ENCODE measurements around the gene PRKN. TPM values are rescaled to one million over a fixed set of nuclear protein-coding genes. Genes with fewer than 3 reads are reported as not detected.

PRKN gene
- total RNA-seq, 4 donors from 2014 or later: 5.2 to 121 (median 6.9) TPM

- H3K4me1 ChIP-seq: no peaks in the 10 kb centered on the region
These were observed 1077.7 kb downstream of the PRKN start for GRCh38 chr6:161649841-161650240.

DNA sequence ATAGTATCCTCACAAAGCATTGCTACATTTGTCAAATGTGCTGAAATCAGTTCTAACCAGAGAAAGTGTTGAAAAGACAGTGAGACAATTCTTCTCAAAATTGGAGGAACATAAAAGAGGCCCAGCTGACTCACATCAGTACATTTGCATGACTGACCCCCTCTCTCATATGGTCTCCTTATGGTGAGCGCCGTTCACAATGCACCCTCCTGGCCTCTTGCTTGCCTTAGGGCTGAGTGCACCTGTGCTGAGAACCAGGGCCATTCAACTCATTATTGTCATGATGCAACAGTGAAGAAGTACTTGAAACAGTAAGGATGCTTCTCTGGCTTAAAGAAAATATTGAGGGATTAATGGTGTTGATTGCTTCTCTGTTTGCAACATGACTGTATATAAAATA lies 1078.5 kb downstream of the PRKN start:
- intact Hi-C loops (cut with DNase I): no loop called here
- no peaks in the 10 kb centered on the region for H3K27me3 ChIP-seq
- H3K4me1 ChIP-seq: no peaks in the 10 kb centered on the region
- no peaks in the 10 kb centered on the region for H3K36me3 ChIP-seq
- no peaks in the 10 kb centered on the region for H3K9me3 ChIP-seq
- H3K27ac ChIP-seq: no peak overlapping the region
- H3K4me3 ChIP-seq (replicated peaks in 1 of 3): no peak overlapping the region
- WGBS, 2 donors: 75 to 79% methylated on average over 2 of the region's 2 CpGs
- no peak for DNase-seq
- TF ChIP-seq POLR2A (IDR thresholded peaks at IDR 0.05): no peak
- TF ChIP-seq, protein P1, sequence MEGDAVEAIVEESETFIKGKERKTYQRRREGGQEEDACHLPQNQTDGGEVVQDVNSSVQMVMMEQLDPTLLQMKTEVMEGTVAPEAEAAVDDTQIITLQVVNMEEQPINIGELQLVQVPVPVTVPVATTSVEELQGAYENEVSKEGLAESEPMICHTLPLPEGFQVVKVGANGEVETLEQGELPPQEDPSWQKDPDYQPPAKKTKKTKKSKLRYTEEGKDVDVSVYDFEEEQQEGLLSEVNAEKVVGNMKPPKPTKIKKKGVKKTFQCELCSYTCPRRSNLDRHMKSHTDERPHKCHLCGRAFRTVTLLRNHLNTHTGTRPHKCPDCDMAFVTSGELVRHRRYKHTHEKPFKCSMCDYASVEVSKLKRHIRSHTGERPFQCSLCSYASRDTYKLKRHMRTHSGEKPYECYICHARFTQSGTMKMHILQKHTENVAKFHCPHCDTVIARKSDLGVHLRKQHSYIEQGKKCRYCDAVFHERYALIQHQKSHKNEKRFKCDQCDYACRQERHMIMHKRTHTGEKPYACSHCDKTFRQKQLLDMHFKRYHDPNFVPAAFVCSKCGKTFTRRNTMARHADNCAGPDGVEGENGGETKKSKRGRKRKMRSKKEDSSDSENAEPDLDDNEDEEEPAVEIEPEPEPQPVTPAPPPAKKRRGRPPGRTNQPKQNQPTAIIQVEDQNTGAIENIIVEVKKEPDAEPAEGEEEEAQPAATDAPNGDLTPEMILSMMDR (IDR thresholded peaks at IDR 0.05): no peak

More at GRCh38 chr6:161649841-161650240, 1077.7 kb downstream of the PRKN start:
- Histone ChIP-seq H3K36me3 (no peaks in the 10 kb centered on the region), H3K9me3 (no peaks in the 10 kb centered on the region), H3K4me3 (replicated peaks in 1 of 3) (no peak overlapping the region), H3K27me3 (no peaks in the 10 kb centered on the region), H3K27ac (no peak overlapping the region)
- 73 to 83% methylated on average over 4 of the region's 4 CpGs for WGBS, 2 donors
- TF ChIP-seq, protein P1 (IDR thresholded peaks at IDR 0.05): no peak
- no peak for TF ChIP-seq POLR2A (IDR thresholded peaks at IDR 0.05)
- DNase-seq: no peak
- intact Hi-C loops (cut with DNase I): no loop called here

GRCh38 chr6:161647234-161647633 lies 1080.3 kb downstream of the PRKN start:
- Histone ChIP-seq H3K27me3 (no peaks in the 10 kb centered on the region), H3K36me3 (no peaks in the 10 kb centered on the region), H3K27ac (no peak overlapping the region), H3K9me3 (no peaks in the 10 kb centered on the region), H3K4me3 (replicated peaks in 1 of 3) (no peak overlapping the region), H3K4me1 (no peaks in the 10 kb centered on the region)
- DNase-seq: no peak
- intact Hi-C loops (cut with DNase I): no loop called here
- no peak for TF ChIP-seq POLR2A (IDR thresholded peaks at IDR 0.05)
- TF ChIP-seq, protein P1 (IDR thresholded peaks at IDR 0.05): no peak
- WGBS, 2 donors: 52 to 79% methylated on average over 4 of the region's 4 CpGs

GRCh38 chr6:161644521-161644920 lies 1083.0 kb downstream of the PRKN start:
- H3K36me3 ChIP-seq: no peaks in the 10 kb centered on the region
- H3K27ac ChIP-seq: no peak overlapping the region
- no peak for DNase-seq
- no peaks in the 10 kb centered on the region for H3K4me1 ChIP-seq
- intact Hi-C loops (cut with DNase I): no loop called here
- H3K9me3 ChIP-seq: no peaks in the 10 kb centered on the region
- no peak overlapping the region for H3K4me3 ChIP-seq (replicated peaks in 1 of 3)
- H3K27me3 ChIP-seq: no peaks in the 10 kb centered on the region
- TF ChIP-seq, protein P1 (IDR thresholded peaks at IDR 0.05): no peak
- TF ChIP-seq POLR2A (IDR thresholded peaks at IDR 0.05): no peak
- WGBS, 2 donors: 61 to 69% methylated on average over 7 of the region's 7 CpGs

DNA sequence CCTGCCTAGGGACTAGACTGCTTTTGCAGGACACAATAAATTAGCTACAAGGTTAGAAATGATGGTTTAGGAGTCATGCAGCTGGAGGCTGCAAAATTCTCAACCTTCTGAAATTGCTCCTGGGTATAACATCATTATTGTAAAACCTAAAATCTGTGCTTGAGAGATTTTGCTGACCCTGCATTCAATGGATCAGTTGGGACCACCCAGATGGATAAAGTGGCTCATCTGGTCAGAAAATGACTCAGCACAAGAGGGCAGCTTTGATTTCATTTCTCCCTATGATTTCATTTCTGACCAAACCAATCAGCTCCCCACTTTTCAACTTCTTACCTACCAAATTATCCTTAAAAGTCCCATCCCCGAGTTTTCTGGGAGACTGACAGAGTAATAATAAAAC lies 1086.4 kb downstream of the PRKN start:
- Histone ChIP-seq H3K9me3 (no peaks in the 10 kb centered on the region), H3K27me3 (no peaks in the 10 kb centered on the region), H3K4me1 (peaks cover 0 to 6% of the 10 kb centered on the region in 2 donors), H3K36me3 (no peaks in the 10 kb centered on the region), H3K27ac (no peak overlapping the region), H3K4me3 (replicated peaks in 1 of 3) (no peak overlapping the region)
- TF ChIP-seq, protein P1 (IDR thresholded peaks at IDR 0.05): no peak
- TF ChIP-seq POLR2A (IDR thresholded peaks at IDR 0.05): no peak
- intact Hi-C loops (cut with DNase I): no loop called here
- no peak for DNase-seq
- 73 to 85% methylated on average over 1 of the region's 1 CpG for WGBS, 2 donors

Measured in thyroid gland (tissue), 4 donors.